HepG2 (cell line): ENCODE data around the gene ELANE. TPM values are rescaled to one million over a fixed set of nuclear protein-coding genes. Genes with fewer than 3 reads are reported as not detected.
A peak's percentile ranks its signal among the peaks of the same experiment; 100 is the strongest.

Experiments used
- ATAC-seq: fragments of 200-7000 bp; cut with Tn5 transposase; 3 replicates; pipeline ENCODE4 v1.9.1; 2020; ENCODE audit warnings: mild to moderate bottlenecking, moderate library complexity
- BruUV-seq: library from RNA; stranded (reverse); fragments of 400-500 nt; replicated peaks from 2 replicates; lab custom pipeline; 2021; lab: Mats Ljungman, UMichigan
- CTCF ChIA-PET: fragments of 300-600 bp; formaldehyde crosslinking; extraction: SDS; loops from one replicate; lab custom pipeline; 2021; ENCODE audit warnings: low total read pairs, inconsistent platforms, low intra/inter-chr PET ratio; lab: Yijun Ruan, JAX
- POLR2A ChIA-PET: fragments of 350-600 bp; sonication (Branson Sonifier 250); formaldehyde crosslinking; loops from one replicate; lab custom pipeline; 2020; ENCODE audit warnings: antibody characterized with exemption, inconsistent platforms; lab: Yijun Ruan, JAX
- DNase-seq: peaks from one replicate; pipeline ENCODE4 v3.0.0-alpha.2; 2015; ENCODE audit warnings: low spot score
- FAIRE-seq: peaks from 3 replicates; lab custom pipeline; 2011; peaks lifted over from hg19 to GRCh38; lab: Jason Lieb, UNC
- H2AFZ ChIP-seq: one replicate; pipeline ENCODE4 v1.6.1; 2011; ENCODE audit warnings: low read length, inconsistent platforms
- H3K27ac ChIP-seq: fragments of 300-600 bp; 3 replicates; pipeline ENCODE4 v1.8.0; 2011; ENCODE audit warnings: mixed run types, mild to moderate bottlenecking, mixed read lengths, low read length, inconsistent platforms; ENCODE audit not compliant: insufficient read depth; ENCODE audit errors: extremely low read length
- H3K27me3 ChIP-seq, 2 experiments: fragments of 200-600 bp in 1 of 2; 2 replicates in 1 of 2; 3 replicates in 1 of 2; pipeline versions ENCODE4 v1.6.0 to v1.8.0; 2011; ENCODE audit warnings: low read length in 2 of 2, mild to moderate bottlenecking in 2 of 2, moderate library complexity in 2 of 2, inconsistent platforms in 1 of 2; ENCODE audit not compliant: insufficient read depth in 2 of 2, control insufficient read depth in 1 of 2
- H3K36me3 ChIP-seq, 2 experiments: fragments of 200-600 bp in 1 of 2; replicated peaks in 1 of 2; 2 replicates in 1 of 2; 3 replicates in 1 of 2; pipeline versions ENCODE4 v1.5.1 to v1.8.0; 2011; ENCODE audit warnings: low read length in 2 of 2, inconsistent platforms in 1 of 2; ENCODE audit not compliant: insufficient read depth in 2 of 2, control insufficient read depth in 1 of 2
- H3K4me1 ChIP-seq: 2 replicates; pipeline ENCODE4 v1.5.1; 2012; ENCODE audit warnings: low read length, inconsistent platforms; ENCODE audit not compliant: insufficient read depth
- H3K4me2 ChIP-seq: 2 replicates; pipeline ENCODE4 v1.6.0; 2011; ENCODE audit warnings: low read depth, low read length, inconsistent platforms
- H3K4me3 ChIP-seq, 3 experiments: fragments of 200-600 bp in 1 of 3; sonication (generic), shearing (Covaris generic) in 1 of 3; replicated peaks in 1 of 3; 2 replicates each; pipeline ENCODE4 v1.5.1; 2011 to 2016; ENCODE audit warnings: low read length in 3 of 3, inconsistent platforms in 2 of 3, low read depth in 2 of 3, mild to moderate bottlenecking in 2 of 3, control low read depth in 1 of 3, mixed read lengths in 1 of 3; ENCODE audit not compliant: insufficient read depth in 1 of 3
- H3K79me2 ChIP-seq: one replicate; pipeline ENCODE4 v1.6.1; 2011; ENCODE audit warnings: low read length, inconsistent platforms; ENCODE audit not compliant: insufficient read depth
- H3K9ac ChIP-seq: 2 replicates; pipeline ENCODE4 v1.6.0; 2011; ENCODE audit warnings: mild to moderate bottlenecking, low read depth, low read length, inconsistent platforms; ENCODE audit not compliant: insufficient read depth
- H3K9me3 ChIP-seq: 2 replicates; pipeline ENCODE4 v1.5.1; 2012; ENCODE audit warnings: mild to moderate bottlenecking, low read length
- H4K20me1 ChIP-seq: 2 replicates; pipeline ENCODE4 v1.6.0; 2011; ENCODE audit warnings: inconsistent platforms, mild to moderate bottlenecking, low read length, moderate library complexity; ENCODE audit not compliant: insufficient read depth
- AGO1 ChIP-seq: fragments of 200-400 bp; formaldehyde crosslinking; IDR thresholded peaks from 2 replicates; pipeline ENCODE4 v1.6.1; 2017; ENCODE audit warnings: mild to moderate bottlenecking, low read depth, low read length, moderate library complexity; ENCODE audit not compliant: poor library complexity, severe bottlenecking
- AGO2 ChIP-seq: fragments of 200-400 bp; formaldehyde crosslinking; optimal IDR thresholded peaks from 2 replicates; pipeline ENCODE3; 2017; ENCODE audit warnings: mild to moderate bottlenecking, low read depth, low read length, moderate library complexity
- GPN1 ChIP-seq: sonication (generic); formaldehyde crosslinking; IDR thresholded peaks from 2 replicates; pipeline ENCODE4 v1.5.1; 2020; ENCODE audit warnings: missing genetic modification reagents, borderline replicate concordance
- HNRNPLL ChIP-seq: fragments of 200-400 bp; formaldehyde crosslinking; IDR thresholded peaks from 2 replicates; pipeline ENCODE4 v1.6.1; 2017; ENCODE audit warnings: mild to moderate bottlenecking, low read depth, low read length; ENCODE audit not compliant: poor library complexity, severe bottlenecking
- POLR2G ChIP-seq: fragments of 200-400 bp; formaldehyde crosslinking; IDR thresholded peaks from 2 replicates; pipeline ENCODE4 v1.6.1; 2018; ENCODE audit warnings: mild to moderate bottlenecking, low read depth, low read length, moderate library complexity
- RBFOX2 ChIP-seq: fragments of 200-400 bp; formaldehyde crosslinking; IDR thresholded peaks from 2 replicates; pipeline ENCODE4 v1.6.1; 2017; ENCODE audit warnings: low read depth, mild to moderate bottlenecking, low read length
- RCOR2 ChIP-seq: IDR thresholded peaks from 2 replicates; pipeline ENCODE4 v1.6.1; 2016; ENCODE audit warnings: missing biosample characterization, missing genetic modification reagents
- SNAI1 ChIP-seq: sonication (generic); formaldehyde crosslinking; IDR thresholded peaks from 2 replicates; pipeline ENCODE4 v1.5.0; 2020; ENCODE audit warnings: mild to moderate bottlenecking, missing genetic modification reagents, borderline replicate concordance
- SRSF1 ChIP-seq: fragments of 200-400 bp; formaldehyde crosslinking; optimal IDR thresholded peaks from 2 replicates; pipeline ENCODE3; 2017; ENCODE audit warnings: mild to moderate bottlenecking, low read depth, low read length, moderate library complexity
- ZNF720 ChIP-seq: sonication (generic); formaldehyde crosslinking; IDR thresholded peaks from 2 replicates; pipeline ENCODE4 v1.4.0; 2020; ENCODE audit warnings: missing genetic modification reagents
- ZNF776 ChIP-seq: sonication (generic); formaldehyde crosslinking; IDR thresholded peaks from 2 replicates; pipeline ENCODE4 v1.4.0; 2020; ENCODE audit warnings: mild to moderate bottlenecking, missing genetic modification reagents
- WGBS: methylation state at CpG from one replicate; pipeline ENCODE4 v1.1.6; 2017; ENCODE audit warnings: low lambda C conversion rate; 5-methylcytosine and 5-hydroxymethylcytosine counted together
- in situ Hi-C: cut with HindIII; loops from 2 replicates; pipeline ENCODE4 v1.10.0; 2017; ENCODE audit warnings: low pct_unique_long_range_greater_than_20kb; ENCODE audit not compliant: extremely low pct_ligation_motif_present
- intact Hi-C: fragments of 100-400 bp; cut with micrococcal nuclease; formaldehyde crosslinking; loops from one replicate; pipeline ENCODE4 v1.10.0; 2022; ENCODE audit not compliant: unreplicated experiment
- polyA plus RNA-seq, 8 experiments: library from polyadenylated mRNA; depleted of rRNA in 3 of 8; stranded (reverse) in 7 of 8; unstranded in 1 of 8; fragments of >200 nt; fragmentation: Illumina TruSeq in 4 of 8; extraction: Trizol in 4 of 8; gene quantifications; 2 replicates each; pipeline versions ENCODE4 v1.2.1 to v1.2.3, GENCODE V29; 2011 to 2016; ENCODE audit warnings: low read depth in 4 of 8, missing spikeins in 1 of 8, mixed read lengths in 1 of 8; ENCODE audit not compliant: insufficient read depth in 1 of 8
- total RNA-seq, 5 experiments: library from RNA; depleted of rRNA; stranded (reverse); fragments of >200 nt; fragmentation: Illumina TruSeq; extraction: Trizol; gene quantifications; 2 replicates each; pipeline ENCODE4 v1.2.3, GENCODE V29; 2016; ENCODE audit warnings: low read depth in 1 of 5

ELANE gene
- total and polyA plus RNA-seq, 2 of the 13 experiments (the other 11 are each of a cell fraction or from before 2014, with no cell fraction given), result not detected

- no peak overlapping the region for H3K4me3 ChIP-seq
- no peak overlapping the region for H3K4me2 ChIP-seq
- ChIA-PET POLR2A (no interaction called here), CTCF (no interaction called here)
- DNase-seq, result no peak
- H4K20me1 ChIP-seq, result no peaks in the 10 kb centered on the region
- H3K9me3 ChIP-seq, result no peaks in the 10 kb centered on the region
- TF ChIP-seq HNRNPLL, result peak; percentile 14
- TF ChIP-seq ZNF720 (CRISPR knock-in tag), result no peak
- TF ChIP-seq SRSF1, result peak; percentile 10
- peak; percentile 23 for TF ChIP-seq AGO2
- TF ChIP-seq GPN1 (CRISPR knock-in tag), result no peak
- TF ChIP-seq AGO1, result peak; percentile 80
- H3K9ac ChIP-seq, result no peak overlapping the region
- FAIRE-seq, result no peak
- no peak overlapping the region for H2AFZ ChIP-seq
- no peak for ATAC-seq
- intact Hi-C loops (no loop called here), in situ Hi-C loops (loop anchor here (10.0 kb wide), 1 partner anchor 117 kb away; the partner anchor contains the start of gene WDR18)
- no peak overlapping the region for H3K27ac ChIP-seq
- WGBS, result 97% methylated on average over 20 of the region's 39 CpGs
- H3K79me2 ChIP-seq, result no peaks in the 10 kb centered on the region
- no peaks in the 10 kb centered on the region for H3K27me3 ChIP-seq
- no peaks in the 10 kb centered on the region for H3K4me1 ChIP-seq
- H3K36me3 ChIP-seq, result peaks cover 3 to 12% of the 10 kb centered on the region in 2 experiments; a peak in 2 of 5 replicates
- no TSS peak for BruUV-seq
Measured at GRCh38 chr19:867855-868457, 15.9 kb downstream of the ELANE start.

- H3K9ac ChIP-seq, result no peak overlapping the region
- no peak for FAIRE-seq
Measured at GRCh38 chr19:868458-869244, 16.5 kb downstream of the ELANE start.

More at GRCh38 chr19:868458-869244, 16.5 kb downstream of the ELANE start:
- no peak for DNase-seq
- Histone ChIP-seq H3K4me3 (no peak overlapping the region), H3K9me3 (no peaks in the 10 kb centered on the region), H4K20me1 (no peaks in the 10 kb centered on the region), H3K27ac (no peak overlapping the region), H3K27me3 (no peaks in the 10 kb centered on the region), H3K36me3 (peaks cover 3 to 12% of the 10 kb centered on the region in 2 experiments; a peak in 2 of 5 replicates), H3K79me2 (no peaks in the 10 kb centered on the region), H3K4me1 (no peaks in the 10 kb centered on the region), H2AFZ (no peak overlapping the region), H3K4me2 (no peak overlapping the region)
- no peak for ATAC-seq
- ChIA-PET POLR2A (no interaction called here), CTCF (no interaction called here)
- no TSS peak for BruUV-seq
- in situ Hi-C loops (loop anchor here (10.0 kb wide), 1 partner anchor 116 kb away; the partner anchor contains the start of gene WDR18), intact Hi-C loops (no loop called here)
- WGBS, result 95% methylated on average over 34 of the region's 34 CpGs
- TF ChIP-seq SNAI1 (CRISPR knock-in tag), result no peak
- TF ChIP-seq AGO1, result peak; percentile 15
- peak; percentile 49; the same call in 1 of the 2 replicates for TF ChIP-seq RBFOX2
- peak; percentile 40; the same call in 1 of the 2 replicates for TF ChIP-seq POLR2G
- 0 out of 2 replicates have a peak, but pooled peaks have one; percentile 18 for TF ChIP-seq ZNF776 (CRISPR knock-in tag)
- TF ChIP-seq SRSF1, result peak; percentile 10
- peak; percentile 69 for TF ChIP-seq AGO2
- no peak for TF ChIP-seq RCOR2
